ENCODE results near the gene TMEM245.
A peak's percentile ranks its signal among the peaks of the same experiment; 100 is the strongest.

Gene TMEM245

DNA sequence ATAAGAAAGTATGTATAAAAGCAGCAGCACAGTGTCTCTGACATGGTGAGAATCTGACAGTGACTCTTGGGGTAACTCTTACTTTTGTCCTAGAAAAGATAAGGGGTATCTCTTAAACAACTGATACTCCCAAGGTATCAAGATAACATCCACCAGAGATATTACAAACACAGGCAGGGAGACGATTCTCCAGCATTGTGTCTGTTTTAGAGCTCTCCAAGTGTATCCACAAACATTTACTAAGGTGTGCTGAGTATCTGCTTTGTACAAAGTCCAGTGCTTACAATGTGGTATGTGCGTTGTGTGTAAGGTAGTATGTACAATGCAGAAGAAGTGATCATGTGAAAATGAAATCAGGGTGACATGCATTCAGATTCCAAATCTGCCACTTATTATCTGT is 4.4 kb upstream of the TMEM245 start:
- no peak overlapping the region for H3K27ac ChIP-seq
- POLR2A ChIA-PET (ENCODE audit: low non-redundant PET), result no interaction called here
- TF ChIP-seq, protein P1, sequence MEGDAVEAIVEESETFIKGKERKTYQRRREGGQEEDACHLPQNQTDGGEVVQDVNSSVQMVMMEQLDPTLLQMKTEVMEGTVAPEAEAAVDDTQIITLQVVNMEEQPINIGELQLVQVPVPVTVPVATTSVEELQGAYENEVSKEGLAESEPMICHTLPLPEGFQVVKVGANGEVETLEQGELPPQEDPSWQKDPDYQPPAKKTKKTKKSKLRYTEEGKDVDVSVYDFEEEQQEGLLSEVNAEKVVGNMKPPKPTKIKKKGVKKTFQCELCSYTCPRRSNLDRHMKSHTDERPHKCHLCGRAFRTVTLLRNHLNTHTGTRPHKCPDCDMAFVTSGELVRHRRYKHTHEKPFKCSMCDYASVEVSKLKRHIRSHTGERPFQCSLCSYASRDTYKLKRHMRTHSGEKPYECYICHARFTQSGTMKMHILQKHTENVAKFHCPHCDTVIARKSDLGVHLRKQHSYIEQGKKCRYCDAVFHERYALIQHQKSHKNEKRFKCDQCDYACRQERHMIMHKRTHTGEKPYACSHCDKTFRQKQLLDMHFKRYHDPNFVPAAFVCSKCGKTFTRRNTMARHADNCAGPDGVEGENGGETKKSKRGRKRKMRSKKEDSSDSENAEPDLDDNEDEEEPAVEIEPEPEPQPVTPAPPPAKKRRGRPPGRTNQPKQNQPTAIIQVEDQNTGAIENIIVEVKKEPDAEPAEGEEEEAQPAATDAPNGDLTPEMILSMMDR (conservative IDR thresholded peaks at IDR 0.05; ENCODE audit: low read depth), result no peak
- CTCF ChIA-PET, result interaction anchor here (0.6 kb wide), 1 partner anchor 59 kb away, joined by 3 read pairs; no protein-coding TSS in a partner anchor
- no peak for DNase-seq (ENCODE audit: low spot score)

DNA sequence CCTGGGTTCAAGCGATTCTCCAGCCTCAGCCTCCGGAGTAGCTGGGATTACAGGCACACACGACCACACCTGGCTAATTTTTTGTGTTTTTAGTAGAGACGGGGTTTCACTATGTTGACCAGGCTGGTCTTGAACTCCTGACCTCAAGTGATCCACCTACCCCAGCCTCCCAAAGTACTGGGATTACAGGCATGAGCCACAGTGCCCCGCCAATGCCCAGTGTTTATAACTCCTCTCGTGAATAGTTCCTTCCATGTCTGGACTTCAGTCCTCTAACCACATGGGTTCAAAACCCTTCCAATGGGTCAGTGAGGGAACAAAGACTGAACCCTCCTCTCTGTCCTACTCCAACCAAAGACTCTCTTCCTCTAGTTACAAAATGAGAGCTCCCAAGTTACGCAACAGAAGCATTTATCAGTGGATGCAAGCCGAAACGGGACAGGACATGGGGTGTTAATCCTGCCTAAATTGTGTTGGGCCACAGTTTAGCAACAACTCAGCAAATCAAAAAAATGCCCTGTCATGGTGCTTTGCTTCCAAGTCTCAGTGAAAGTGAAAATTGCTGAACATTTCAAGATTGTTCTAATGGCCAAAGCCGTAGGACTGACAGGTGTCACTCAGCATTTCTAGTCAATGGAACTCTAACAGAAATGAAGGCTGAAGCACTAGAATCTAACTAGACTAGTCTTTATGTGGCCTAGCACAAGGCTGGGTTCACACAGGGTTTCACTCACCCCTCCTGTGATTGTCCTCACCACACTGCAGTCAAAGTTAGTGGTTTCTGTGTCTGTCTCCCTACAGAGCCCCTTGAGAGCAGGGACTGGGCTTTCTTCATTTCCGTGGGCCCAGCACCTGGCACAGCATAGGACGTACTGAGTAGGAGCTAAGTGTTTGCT is 3.2 kb upstream of the TMEM245 start:
- TF ChIP-seq, protein P1 (conservative IDR thresholded peaks at IDR 0.05; ENCODE audit: low read depth), result no peak
- DNase-seq (ENCODE audit: low spot score), result no peak
- no peak overlapping the region for H3K27ac ChIP-seq
- CTCF ChIA-PET, result interaction anchor here (0.6 kb wide), 1 partner anchor 133 kb away, joined by 3 read pairs; no protein-coding TSS in a partner anchor
- POLR2A ChIA-PET (ENCODE audit: low non-redundant PET), result no interaction called here

DNA sequence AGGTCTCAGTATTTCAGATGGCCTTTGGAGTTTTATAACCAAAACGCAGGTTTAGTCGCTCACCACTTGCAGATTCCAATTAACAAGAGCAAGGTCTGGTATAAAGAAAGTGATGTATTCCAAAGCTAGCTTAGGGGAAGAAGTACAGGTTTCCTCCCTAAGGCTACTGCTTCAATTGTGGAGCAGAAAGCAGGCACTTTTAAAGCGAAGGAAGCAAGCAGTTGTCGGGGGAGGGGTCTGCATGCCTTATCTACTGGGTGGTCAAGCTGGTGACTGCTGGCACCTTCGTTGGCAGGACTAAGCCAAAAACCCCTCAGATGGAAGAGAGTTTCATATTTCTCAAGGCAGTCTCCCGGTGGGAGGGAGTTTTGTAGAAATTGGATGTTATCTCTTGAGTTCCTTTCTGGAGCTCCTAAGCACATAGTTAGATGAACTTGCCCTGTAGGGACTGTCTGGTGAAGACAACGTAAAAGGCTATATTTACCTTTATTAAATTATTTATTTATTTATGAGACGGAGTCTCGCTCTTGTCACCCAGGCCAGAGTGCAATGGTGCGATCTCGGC is 1.6 kb upstream of the TMEM245 start:
- CTCF ChIA-PET, result interaction anchor here (0.7 to 1.0 kb wide), 2 partner anchors 28 to 35 kb away, joined by 3 to 4 read pairs; no protein-coding TSS in a partner anchor
- TF ChIP-seq, protein P1 (conservative IDR thresholded peaks at IDR 0.05; ENCODE audit: low read depth), result no peak

DNA sequence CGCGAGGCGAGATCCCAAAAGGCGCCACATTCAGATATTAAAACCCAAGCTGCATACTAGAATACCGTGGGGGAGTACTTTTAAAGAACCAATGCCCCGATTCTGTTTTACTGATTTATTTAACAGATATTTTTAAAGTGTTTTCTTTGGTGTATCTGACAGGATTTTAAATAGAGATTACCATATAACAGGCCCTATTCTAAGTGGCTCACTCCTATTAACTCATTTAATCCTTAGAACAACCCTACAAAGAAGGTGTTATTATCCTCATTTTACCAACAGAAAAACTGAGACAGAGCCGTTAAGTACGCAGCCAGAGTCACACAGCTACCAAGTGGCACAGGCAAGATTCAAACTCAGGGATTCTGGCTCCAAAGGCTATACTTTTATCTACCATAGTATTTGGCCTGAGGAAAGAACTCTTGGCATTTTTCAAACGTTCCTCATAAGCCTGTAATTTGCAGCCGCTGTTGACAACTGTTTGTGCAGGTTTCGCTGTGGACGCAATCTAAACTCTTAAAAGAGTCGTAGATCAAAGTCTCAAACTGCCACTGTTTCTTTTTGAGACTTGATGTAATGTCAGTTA is 550 bp upstream of the TMEM245 start:
- CTCF ChIA-PET, result interaction anchor here (0.6 to 0.9 kb wide), 4 partner anchors 63 to 1298 kb away, joined by 3 read pairs; no protein-coding TSS in a partner anchor
- no peak for DNase-seq (ENCODE audit: low spot score)
- H3K27ac ChIP-seq, result no peak overlapping the region
- TF ChIP-seq, protein P1 (conservative IDR thresholded peaks at IDR 0.05; ENCODE audit: low read depth), result no peak
- POLR2A ChIA-PET (ENCODE audit: low non-redundant PET), result interaction anchor here (0.5 to 0.6 kb wide), 4 partner anchors 10 to 48 kb away, joined by 3 to 4 read pairs (median 3); no protein-coding TSS in a partner anchor

More for the DNA sequence above, 1.6 kb upstream of the TMEM245 start:
- no peak overlapping the region for H3K27ac ChIP-seq
- no peak for DNase-seq (ENCODE audit: low spot score)
- POLR2A ChIA-PET (ENCODE audit: low non-redundant PET), result no interaction called here

DNA sequence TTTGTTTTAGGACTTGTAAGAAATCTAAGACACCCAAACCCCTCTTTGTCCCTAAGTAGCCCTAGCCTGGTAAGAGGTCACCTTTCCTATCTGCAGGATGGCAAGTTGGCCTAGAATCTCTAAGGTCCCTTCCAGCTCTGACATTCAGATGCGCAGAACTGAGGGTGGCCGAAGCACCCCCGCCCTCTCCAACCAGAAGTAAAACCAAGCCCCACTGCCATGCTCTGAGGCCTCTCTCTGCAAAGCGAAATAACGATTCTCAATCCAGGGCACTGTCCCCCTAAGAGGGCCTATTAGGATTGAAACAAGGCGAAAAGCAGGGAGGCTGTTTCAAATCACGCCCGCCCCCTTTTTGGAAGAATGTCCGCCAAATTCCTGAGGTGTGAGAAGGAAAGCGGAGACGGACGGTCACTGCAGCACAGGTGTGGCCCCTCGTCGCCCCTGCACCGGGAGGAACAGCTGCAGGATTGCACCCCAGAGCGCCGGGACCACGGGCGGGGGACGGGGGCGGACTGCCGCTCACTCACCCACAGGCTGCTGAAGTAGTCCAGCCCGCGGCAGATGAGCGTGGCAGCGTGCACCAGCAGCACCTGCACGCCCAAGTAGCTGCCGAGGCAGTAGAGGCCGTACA is 824 bp downstream of the TMEM245 start:
- CTCF ChIA-PET, result interaction anchor here (0.9 to 2.4 kb wide), 5 partner anchors 16 to 167 kb away, joined by 3 to 8 read pairs (median 3); no protein-coding TSS in a partner anchor
- TF ChIP-seq, protein P1 (conservative IDR thresholded peaks at IDR 0.05; ENCODE audit: low read depth), result no peak
- peak; percentile 54 for DNase-seq (ENCODE audit: low spot score)
- POLR2A ChIA-PET (ENCODE audit: low non-redundant PET), result no interaction called here
- H3K27ac ChIP-seq, result peak overlapping the region; percentile 88

All from RWPE1 (cell line).